HepG2 (cell line): ENCODE measurements around the gene PSMG1.

Experiments
- EZH2 ChIP-seq: conservative IDR thresholded peaks from 2 replicates; pipeline ENCODE4 v1.6.1; 2012; ENCODE audit warnings: mild to moderate bottlenecking, low read depth, low read length, moderate library complexity
- FOXP1 ChIP-seq, 2 experiments: fragments of 450-650 bp in 1 of 2; IDR thresholded peaks; 2 replicates each; pipeline ENCODE4 v1.6.1; 2017 to 2018; ENCODE audit warnings: antibody characterized with exemption in 1 of 2
- HINFP ChIP-seq: sonication (generic); formaldehyde crosslinking; IDR thresholded peaks from 2 replicates; pipeline ENCODE4 v1.4.0; 2020; ENCODE audit warnings: low read depth, mild to moderate bottlenecking, missing genetic modification reagents
- NR2F2 ChIP-seq: IDR thresholded peaks from 2 replicates; pipeline ENCODE4 v1.6.1; 2012; ENCODE audit warnings: low read depth, inconsistent platforms, borderline replicate concordance
- SAFB2 ChIP-seq: sonication (generic); formaldehyde crosslinking; IDR thresholded peaks from 2 replicates; pipeline ENCODE4 v1.5.1; 2020; ENCODE audit warnings: missing genetic modification reagents, low read depth, mild to moderate bottlenecking, borderline replicate concordance
- TAF1 ChIP-seq: sonication (generic); formaldehyde crosslinking; IDR thresholded peaks from 2 replicates; pipeline ENCODE4 v1.4.0; 2020; ENCODE audit warnings: missing genetic modification reagents
- ZNF101 ChIP-seq: sonication (generic); formaldehyde crosslinking; IDR thresholded peaks from 2 replicates; pipeline ENCODE4 v1.4.0; 2020; ENCODE audit warnings: mild to moderate bottlenecking, low read depth, missing genetic modification reagents, borderline replicate concordance
- ZNF160 ChIP-seq: sonication (generic); formaldehyde crosslinking; IDR thresholded peaks from 2 replicates; pipeline ENCODE4 v1.8.0; 2022; ENCODE audit warnings: mild to moderate bottlenecking, inconsistent platforms, missing genetic modification reagents

DNA sequence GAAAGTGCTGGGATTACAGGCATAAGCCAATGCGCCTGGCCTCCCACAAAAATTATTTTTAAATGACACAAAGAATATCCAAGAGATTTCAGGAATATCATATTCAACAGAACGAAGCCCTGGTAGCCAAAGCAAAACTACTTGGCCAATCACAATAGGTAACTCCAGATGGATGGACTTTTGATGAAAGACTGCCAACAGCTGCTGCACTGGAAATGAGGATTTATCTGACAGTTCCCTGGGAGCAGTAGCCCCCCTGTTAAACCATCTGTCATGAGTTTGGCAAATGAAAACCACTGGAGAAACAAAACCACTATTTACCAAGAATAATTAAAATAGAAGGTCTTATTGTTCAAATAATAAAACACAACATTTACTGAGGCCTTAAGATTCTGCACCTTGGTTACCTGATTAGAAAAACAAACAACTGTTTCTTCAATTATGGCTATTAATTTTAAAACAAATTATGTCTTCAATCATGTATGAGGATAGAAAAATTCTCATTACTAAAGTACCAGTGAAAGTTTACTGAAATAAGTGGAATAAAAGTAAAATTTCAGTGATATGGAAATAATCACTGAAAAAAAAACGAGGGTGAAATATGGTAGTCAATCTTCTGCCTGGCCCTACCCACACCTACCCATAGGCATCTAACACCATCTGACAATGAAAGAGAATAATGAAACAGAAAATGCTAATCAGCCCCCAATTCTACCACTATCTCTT is 34.3 kb upstream of the PSMG1 start:
- TF ChIP-seq FOXP1 (IDR thresholded peaks at IDR 0.05) (no peak), FOXP1 (CRISPR knock-in tag; IDR thresholded peaks at IDR 0.05) (no peak), SAFB2 (CRISPR knock-in tag) (no peak), TAF1 (CRISPR knock-in tag) (no peak), ZNF160 (CRISPR knock-in tag) (no peak), HINFP (CRISPR knock-in tag) (no peak), ZNF101 (no peak), EZH2 (no peak), NR2F2 (no peak)
